Osteocyte (in vitro differentiated cells): ENCODE results near the gene MED4. TPM values are rescaled to one million over a fixed set of nuclear protein-coding genes. Genes with fewer than 3 reads are reported as not detected.

Source experiments
- DNase-seq: peaks from one replicate; pipeline ENCODE4 v3.0.0; 2021; ENCODE audit warnings: mixed read lengths; ENCODE audit not compliant: unreplicated experiment; ENCODE audit errors: extremely low spot score
- H3K27ac Mint-ChIP-seq: one replicate; pipeline ENCODE4 v1.8.0; 2021; ENCODE audit warnings: mild to moderate bottlenecking, mixed read lengths; ENCODE audit not compliant: unreplicated experiment
- H3K27me3 Mint-ChIP-seq: one replicate; pipeline ENCODE4 v1.8.0; 2021; ENCODE audit warnings: mixed read lengths; ENCODE audit not compliant: unreplicated experiment
- H3K36me3 Mint-ChIP-seq: one replicate; pipeline ENCODE4 v1.8.0; 2021; ENCODE audit warnings: mixed read lengths; ENCODE audit not compliant: unreplicated experiment
- H3K4me1 Mint-ChIP-seq: one replicate; pipeline ENCODE4 v1.8.0; 2021; ENCODE audit warnings: mixed read lengths; ENCODE audit not compliant: unreplicated experiment
- H3K4me3 Mint-ChIP-seq: one replicate; pipeline ENCODE4 v1.8.0; 2021; ENCODE audit warnings: mild to moderate bottlenecking, moderate library complexity, mixed read lengths; ENCODE audit not compliant: unreplicated experiment
- H3K9me3 Mint-ChIP-seq: one replicate; pipeline ENCODE4 v1.8.0; 2021; ENCODE audit warnings: mixed read lengths; ENCODE audit not compliant: unreplicated experiment
- total RNA-seq: library from RNA; stranded (reverse); gene quantifications from 2 replicates; pipeline ENCODE4 v1.2.1, GENCODE V29; 2021
- TF ChIP-seq, protein P1 (sequence below): fragments of 200-600 bp; sonication (generic); IDR thresholded peaks from 2 replicates; pipeline ENCODE4 v1.5.0; 2021; ENCODE audit warnings: antibody characterized with exemption, mild to moderate bottlenecking, moderate library complexity

Gene MED4
- total RNA-seq, 1 donor from 2014 or later = 44.2 TPM

- no peak for DNase-seq
Observed at GRCh38 chr13:48110931-48111721, 16.2 kb upstream of the MED4 start.

DNA sequence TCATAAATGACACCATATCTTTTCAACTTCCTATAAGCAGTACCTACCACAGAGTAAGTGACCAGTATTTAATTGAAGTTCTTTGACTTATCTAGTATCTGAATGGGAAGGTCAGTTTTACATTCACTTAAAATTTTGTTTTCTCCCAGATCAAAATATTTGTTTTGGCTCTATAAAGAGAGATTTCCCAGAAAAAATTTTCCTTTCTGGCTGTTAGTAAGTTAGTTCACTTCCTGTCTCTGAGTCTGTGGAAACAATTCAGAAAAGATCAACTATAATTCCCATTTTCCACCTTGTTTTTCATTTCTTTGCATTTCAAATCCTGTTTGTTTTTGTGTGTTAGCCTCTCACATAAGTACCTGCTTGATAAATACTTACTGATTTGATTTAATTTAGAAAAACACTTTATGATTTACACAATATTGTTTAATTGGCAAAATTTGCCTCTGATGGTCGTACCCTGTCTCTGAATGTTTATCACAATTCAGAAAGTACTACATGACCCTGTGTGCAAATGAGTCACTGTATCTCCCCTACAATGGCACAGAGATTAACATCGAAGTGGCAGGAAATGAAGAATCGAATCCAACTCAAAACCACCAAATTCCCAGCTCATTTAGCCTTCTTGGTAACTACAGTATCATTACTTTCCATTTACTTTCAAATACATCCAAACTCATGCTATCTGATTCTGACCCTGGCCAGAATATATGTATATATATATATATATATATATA, 15.4 kb upstream of the MED4 start:
- DNase-seq = no peak
- TF ChIP-seq, protein P1, sequence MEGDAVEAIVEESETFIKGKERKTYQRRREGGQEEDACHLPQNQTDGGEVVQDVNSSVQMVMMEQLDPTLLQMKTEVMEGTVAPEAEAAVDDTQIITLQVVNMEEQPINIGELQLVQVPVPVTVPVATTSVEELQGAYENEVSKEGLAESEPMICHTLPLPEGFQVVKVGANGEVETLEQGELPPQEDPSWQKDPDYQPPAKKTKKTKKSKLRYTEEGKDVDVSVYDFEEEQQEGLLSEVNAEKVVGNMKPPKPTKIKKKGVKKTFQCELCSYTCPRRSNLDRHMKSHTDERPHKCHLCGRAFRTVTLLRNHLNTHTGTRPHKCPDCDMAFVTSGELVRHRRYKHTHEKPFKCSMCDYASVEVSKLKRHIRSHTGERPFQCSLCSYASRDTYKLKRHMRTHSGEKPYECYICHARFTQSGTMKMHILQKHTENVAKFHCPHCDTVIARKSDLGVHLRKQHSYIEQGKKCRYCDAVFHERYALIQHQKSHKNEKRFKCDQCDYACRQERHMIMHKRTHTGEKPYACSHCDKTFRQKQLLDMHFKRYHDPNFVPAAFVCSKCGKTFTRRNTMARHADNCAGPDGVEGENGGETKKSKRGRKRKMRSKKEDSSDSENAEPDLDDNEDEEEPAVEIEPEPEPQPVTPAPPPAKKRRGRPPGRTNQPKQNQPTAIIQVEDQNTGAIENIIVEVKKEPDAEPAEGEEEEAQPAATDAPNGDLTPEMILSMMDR = no peak
- Mint-ChIP-seq H3K36me3 (no peaks in the 10 kb centered on the region), H3K27ac (peak overlapping the region; percentile 61), H3K9me3 (no peaks in the 10 kb centered on the region), H3K4me3 (no peak overlapping the region), H3K4me1 (peaks cover 20% of the 10 kb centered on the region), H3K27me3 (peaks cover 4% of the 10 kb centered on the region)

More at GRCh38 chr13:48110931-48111721, 16.2 kb upstream of the MED4 start:
- peaks cover 5% of the 10 kb centered on the region for H3K27me3 Mint-ChIP-seq
- peak overlapping the region; percentile 19 for H3K27ac Mint-ChIP-seq
- H3K4me1 Mint-ChIP-seq = peaks cover 20% of the 10 kb centered on the region
- H3K4me3 Mint-ChIP-seq = no peak overlapping the region
- TF ChIP-seq, protein P1 = no peak
- H3K9me3 Mint-ChIP-seq = no peaks in the 10 kb centered on the region
- H3K36me3 Mint-ChIP-seq = no peaks in the 10 kb centered on the region

DNA sequence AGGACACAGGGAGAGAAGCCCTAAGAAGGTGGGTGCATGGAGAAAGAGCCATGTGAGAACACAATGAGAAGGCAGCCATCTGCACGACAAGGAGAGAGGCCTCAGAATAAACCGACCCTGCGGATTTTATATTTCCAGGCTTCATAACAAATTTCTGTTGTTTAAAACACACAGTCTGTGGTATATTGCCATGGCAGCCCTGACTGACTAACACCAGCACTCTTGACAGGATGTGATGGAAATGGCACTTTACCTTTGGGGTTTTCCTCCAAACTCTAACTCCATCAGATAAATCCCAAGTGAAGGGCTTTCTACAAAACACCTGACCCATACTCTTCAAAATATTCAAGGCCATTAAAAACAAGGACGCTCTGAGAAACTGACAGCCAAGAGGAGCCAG, 13.2 kb upstream of the MED4 start:
- DNase-seq = no peak
- TF ChIP-seq, protein P1 = no peak
- Mint-ChIP-seq H3K27ac (no peak overlapping the region), H3K27me3 (peaks cover 13% of the 10 kb centered on the region), H3K4me1 (peaks cover 18% of the 10 kb centered on the region), H3K9me3 (no peaks in the 10 kb centered on the region), H3K36me3 (no peaks in the 10 kb centered on the region), H3K4me3 (no peak overlapping the region)

GRCh38 chr13:48097793-48098192, 2.9 kb upstream of the MED4 start:
- Mint-ChIP-seq H3K27me3 (peaks cover 22% of the 10 kb centered on the region), H3K4me3 (no peak overlapping the region)

More at GRCh38 chr13:48097793-48098192, 2.9 kb upstream of the MED4 start:
- DNase-seq = no peak
- H3K36me3 Mint-ChIP-seq = no peaks in the 10 kb centered on the region
- peaks cover 19% of the 10 kb centered on the region for H3K4me1 Mint-ChIP-seq
- no peak overlapping the region for H3K27ac Mint-ChIP-seq
- H3K9me3 Mint-ChIP-seq = peaks cover 3% of the 10 kb centered on the region
- TF ChIP-seq, protein P1 = no peak
